B cell (primary cell): ENCODE data around the gene IGLL5. TPM values are rescaled to one million over a fixed set of nuclear protein-coding genes. Genes with fewer than 3 reads are reported as not detected.

Experiments used
- ATAC-seq: fragments of 200-7000 bp; cut with Tn5 transposase; one replicate; pipeline ENCODE4 v1.10.0; 2021; ENCODE audit warnings: low read depth, mild to moderate bottlenecking, moderate number of reproducible peaks, moderate library complexity
- CTCF ChIA-PET: fragments of 350-600 bp; sonication (Branson Sonifier 250); formaldehyde crosslinking; loops from one replicate; lab custom pipeline; 2021; ENCODE audit warnings: antibody characterized with exemption, inconsistent platforms; lab: Charles Lee
- POLR2A ChIA-PET: fragments of 350-600 bp; sonication (Branson Sonifier 250); formaldehyde crosslinking; loops from one replicate; lab custom pipeline; 2021; ENCODE audit warnings: antibody characterized with exemption; lab: Charles Lee
- DNase-seq: peaks from one replicate; pipeline ENCODE4 v3.0.0; 2013
- H2AFZ ChIP-seq: 2 replicates; pipeline ENCODE4 v1.6.1; 2012; ENCODE audit warnings: mild to moderate bottlenecking, low read depth, low read length; ENCODE audit not compliant: insufficient read depth, poor library complexity, severe bottlenecking
- H3K27ac ChIP-seq, 2 donors: 1 replicate in 1 of 2; 2 replicates in 1 of 2; pipeline ENCODE4 v1.5.1; 2012 to 2013; ENCODE audit warnings: low read length in 2 of 2, mild to moderate bottlenecking in 2 of 2, moderate library complexity in 1 of 2
- H3K27me3 ChIP-seq, 4 experiments: fragments of 200-600 bp in 1 of 4; sonication (generic) in 1 of 4; replicated peaks in 1 of 4; 1 replicate in 2 of 4; 2 replicates in 2 of 4; pipeline versions ENCODE4 v1.6.1 to v1.7.0; 2013 to 2016; ENCODE audit warnings: low read length in 3 of 4, mild to moderate bottlenecking in 2 of 4, mixed read lengths in 1 of 4, moderate library complexity in 1 of 4; ENCODE audit not compliant: insufficient read depth in 4 of 4, control insufficient read depth in 3 of 4; ENCODE audit errors: control extremely low read depth in 1 of 4
- H3K36me3 ChIP-seq, 2 experiments: replicated peaks in 1 of 2; 1 replicate in 1 of 2; 2 replicates in 1 of 2; pipeline versions ENCODE4 v1.6.1 to v1.7.1; 2013; ENCODE audit warnings: low read length in 1 of 2; ENCODE audit not compliant: insufficient read depth in 2 of 2, control insufficient read depth in 1 of 2; ENCODE audit errors: control extremely low read depth in 1 of 2, extremely low read depth in 1 of 2
- H3K4me1 ChIP-seq, 2 donors: fragments of 200-600 bp in 1 of 2; sonication (generic) in 1 of 2; 1 replicate in 1 of 2; 2 replicates in 1 of 2; pipeline versions ENCODE4 v1.5.1 to v1.6.1; 2013 to 2017; ENCODE audit warnings: low read length in 2 of 2; ENCODE audit not compliant: control insufficient read depth in 2 of 2, insufficient read depth in 2 of 2
- H3K4me2 ChIP-seq: replicated peaks from 2 replicates; pipeline ENCODE3; 2012; ENCODE audit warnings: mild to moderate bottlenecking, low read depth, low read length; ENCODE audit not compliant: poor library complexity, severe bottlenecking
- H3K4me3 ChIP-seq, 5 experiments: fragments of 200-600 bp in 1 of 5; sonication (generic) in 1 of 5; 1 replicate in 3 of 5; 2 replicates in 2 of 5; pipeline versions ENCODE4 v1.5.1 to v1.7.0; 2011 to 2016; ENCODE audit warnings: low read length in 4 of 5, mild to moderate bottlenecking in 4 of 5, low read depth in 2 of 5, control low read depth in 1 of 5, moderate library complexity in 1 of 5; ENCODE audit not compliant: insufficient read depth in 1 of 5; ENCODE audit errors: control extremely low read depth in 1 of 5, extremely low read depth in 1 of 5
- H3K79me2 ChIP-seq: fragments of 200-600 bp; sonication (generic); one replicate; pipeline ENCODE4 v1.6.0; 2016; ENCODE audit warnings: low read length; ENCODE audit not compliant: control insufficient read depth, insufficient read depth
- H3K9ac ChIP-seq: fragments of 200-600 bp; sonication (generic); 2 replicates; pipeline ENCODE4 v1.6.1; 2017; ENCODE audit warnings: mild to moderate bottlenecking, low read length, moderate library complexity
- H3K9me3 ChIP-seq, 3 donors: one replicate each; pipeline versions ENCODE4 v1.6.1 to v1.7.1; 2013; ENCODE audit warnings: low read length in 2 of 3; ENCODE audit not compliant: control insufficient read depth in 2 of 3, insufficient read depth in 1 of 3; ENCODE audit errors: control extremely low read depth in 1 of 3
- H4K20me1 ChIP-seq: 2 replicates; pipeline ENCODE4 v1.6.0; 2012; ENCODE audit warnings: mild to moderate bottlenecking, low read length; ENCODE audit not compliant: insufficient read depth, control insufficient read depth, poor library complexity, severe bottlenecking
- H3K27ac Mint-ChIP-seq: one replicate; pipeline ENCODE4 v1.8.0; 2021; ENCODE audit warnings: mixed read lengths
- H3K27me3 Mint-ChIP-seq: one replicate; pipeline ENCODE4 v1.8.0; 2021; ENCODE audit warnings: mixed read lengths
- H3K4me1 Mint-ChIP-seq: one replicate; pipeline ENCODE4 v1.8.0; 2021; ENCODE audit warnings: mixed read lengths
- H3K4me3 Mint-ChIP-seq: one replicate; pipeline ENCODE4 v1.8.0; 2021; ENCODE audit warnings: mixed read lengths
- H3K9me3 Mint-ChIP-seq: one replicate; pipeline ENCODE4 v1.8.0; 2022; ENCODE audit warnings: mixed read lengths; ENCODE audit not compliant: insufficient read depth
- CTCF ChIP-seq: fragments of 200-600 bp; IDR thresholded peaks from one replicate; pipeline ENCODE4 v1.8.0; 2022; ENCODE audit warnings: antibody characterized with exemption, mild to moderate bottlenecking
- EZH2 ChIP-seq: IDR thresholded peaks from 2 replicates; pipeline ENCODE4 v1.6.1; 2012; ENCODE audit warnings: borderline replicate concordance, low read depth, mild to moderate bottlenecking, moderate library complexity, low read length; ENCODE audit not compliant: insufficient read depth, poor library complexity, severe bottlenecking
- WGBS: methylation state at CpG from one replicate; pipeline ENCODE4 v1.1.5; 2013; ENCODE audit warnings: missing lambda C conversion rate; ENCODE audit not compliant: insufficient coverage; 5-methylcytosine and 5-hydroxymethylcytosine counted together
- intact Hi-C: fragments of 100-400 bp; cut with micrococcal nuclease; formaldehyde crosslinking; loops from one replicate; pipeline ENCODE4 v1.10.0; 2022
- polyA plus RNA-seq: library from polyadenylated mRNA; depleted of rRNA; stranded (reverse); fragments of >200 nt; gene quantifications from 2 replicates; pipeline ENCODE4 v1.2.3, GENCODE V29; 2012
- total RNA-seq, 2 donors: library from RNA; stranded (reverse); fragments of 120-200 nt in 1 of 2; gene quantifications; 1 replicate in 1 of 2; 2 replicates in 1 of 2; pipeline versions ENCODE4 v1.2.3 to v1.2.4, GENCODE V29; 2013 to 2022

Gene IGLL5
- total and polyA plus RNA-seq, 2 donors (not counting 1 experiment from before 2014, with no cell fraction given): 39.8 to 365 TPM

GRCh38 chr22:22939588-22940368, 52.2 kb downstream of the IGLL5 start:
- ATAC-seq: no peak
- Histone ChIP-seq H3K4me3 (no peak overlapping the region), H3K36me3 (no peaks in the 10 kb centered on the region), H3K4me1 (peaks cover 98 to 100% of the 10 kb centered on the region in 2 donors), H3K79me2 (peaks cover 77% of the 10 kb centered on the region), H3K9ac (no peak overlapping the region), H3K27me3 (no peaks in the 10 kb centered on the region), H2AFZ (peak overlapping the region; percentile 12), H3K4me2 (peak overlapping the region; percentile 56), H3K9me3 (peaks cover 0 to 11% (median 0%) of the 10 kb centered on the region in 3 donors), H3K27ac (peak overlapping the region; percentile 79 to 82), H4K20me1 (no peaks in the 10 kb centered on the region)
- ChIA-PET CTCF (interaction anchor here (1.9 to 7.8 kb wide), 4 partner anchors 16 to 255 kb away, joined by 5 to 102 read pairs (median 79); no protein-coding TSS in a partner anchor), POLR2A (interaction anchor here (0.6 to 1.2 kb wide), 2 partner anchors 11 to 20 kb away, joined by 3 to 4 read pairs; no protein-coding TSS in a partner anchor)
- peak; percentile 68 for DNase-seq
- no peaks in the 10 kb centered on the region for H3K27me3 Mint-ChIP-seq
- 8% methylated on average over 5 of the region's 11 CpGs for WGBS
- H3K27ac Mint-ChIP-seq: peak overlapping the region; percentile 83
- H3K4me1 Mint-ChIP-seq: peaks cover 94% of the 10 kb centered on the region
- TF ChIP-seq EZH2: no peak
- no peak for TF ChIP-seq CTCF
- peak overlapping the region; percentile 59 for H3K4me3 Mint-ChIP-seq
- no peaks in the 10 kb centered on the region for H3K9me3 Mint-ChIP-seq
- intact Hi-C loops: loop anchor here (5.0 to 10.0 kb wide), 5 partner anchors 252 to 905 kb away; no protein-coding TSS in a partner anchor
